ENCODE data around the gene HTRA2. TPM values are rescaled to one million over a fixed set of nuclear protein-coding genes. Genes with fewer than 3 reads are reported as not detected.

HTRA2 gene
- total RNA-seq, 1 experiment from 2014 or later: 24.9 TPM

- Histone ChIP-seq H2BK20ac (ENCODE audit: low read depth, low read length, poor library complexity, severe bottlenecking) (no peak overlapping the region), H3K79me2 (ENCODE audit: insufficient read depth, low read length) (no peaks in the 10 kb centered on the region), H3K9ac (ENCODE audit: extremely low read depth, insufficient read length, low read length) (no peak overlapping the region), H2AK5ac (ENCODE audit: insufficient read length, low read length) (no peak overlapping the region), H2BK120ac (ENCODE audit: low read depth, low read length, poor library complexity, severe bottlenecking) (no peak overlapping the region), H3K27ac (ENCODE audit: insufficient read length, low read depth, low read length) (no peak overlapping the region), H3K56ac (ENCODE audit: insufficient read length, low read depth, low read length) (no peak overlapping the region), H2BK15ac (ENCODE audit: low read depth, low read length) (no peak overlapping the region), H3K23me2 (ENCODE audit: insufficient read length, low read depth, low read length, poor library complexity, severe bottlenecking) (no peaks in the 10 kb centered on the region), H3K4me1 (ENCODE audit: insufficient read depth, low read length) (0 out of 2 replicates have a peak, but pooled peaks cover 3% of the 10 kb centered on the region), H3T11ph (ENCODE audit: low read length) (no peak overlapping the region), H3K4ac (ENCODE audit: low read depth, low read length) (no peak overlapping the region), H4K91ac (ENCODE audit: insufficient read length, low read depth, low read length) (no peak overlapping the region), H3K79me1 (ENCODE audit: insufficient read depth, low read depth, low read length, poor library complexity, severe bottlenecking) (no peaks in the 10 kb centered on the region), H3K23ac (ENCODE audit: insufficient read length, low read depth, low read length) (no peak overlapping the region), H3K14ac (ENCODE audit: insufficient read depth, low read length) (no peak overlapping the region), H4K5ac (ENCODE audit: insufficient read length, low read depth, low read length) (no peak overlapping the region), H2BK12ac (ENCODE audit: insufficient read length, low read depth, low read length) (no peak overlapping the region), H2AFZ (ENCODE audit: low read length) (no peak overlapping the region), H2BK5ac (ENCODE audit: insufficient read length, low read length) (no peak overlapping the region), H4K8ac (replicated peaks; ENCODE audit: insufficient read length, low read depth, low read length) (no peak overlapping the region), H4K20me1 (ENCODE audit: control insufficient read depth, insufficient read depth, insufficient read length) (no peaks in the 10 kb centered on the region), H3K27me3 (ENCODE audit: insufficient read depth, low read length) (no peaks in the 10 kb centered on the region), H3K18ac (ENCODE audit: insufficient read length, low read depth, low read length) (no peak overlapping the region), H3K9me3 (ENCODE audit: control insufficient read depth, low read depth, low read length) (no peaks in the 10 kb centered on the region), H3K4me2 (ENCODE audit: insufficient read depth, insufficient read length, low read length) (no peak overlapping the region)
- Mint-ChIP-seq H3K4me3 (no peak overlapping the region), H3K36me3 (ENCODE audit: insufficient read depth in 1 of 3, low read depth in 3 of 3) (no peaks in the 10 kb centered on the region), H3K27ac (no peak overlapping the region; a peak in 1 of 7 replicates), H3K9me3 (no peaks in the 10 kb centered on the region), H3K4me1 (peaks cover 9 to 14% of the 10 kb centered on the region in 2 experiments), H3K27me3 (ENCODE audit: low read depth) (peaks cover 22% of the 10 kb centered on the region)
- no CpG with 5 or more reads among the region's 5 CpGs for WGBS (ENCODE audit: extremely low coverage, insufficient read length, low lambda C conversion rate)
- no peak for DNase-seq
- TF ChIP-seq CTCF (conservative IDR thresholded peaks at IDR 0.05): no peak
Observed at GRCh38 chr2:74564222-74564621, 34.5 kb downstream of the HTRA2 start.
